Left hindlimb (tissue), 1 donor: Measurements from ENCODE around the gene TESK1.

ENCODE experiments used
- DNase-seq: peaks from one replicate; pipeline ENCODE4 v3.0.0-alpha.2; 2018

TESK1 gene

DNA sequence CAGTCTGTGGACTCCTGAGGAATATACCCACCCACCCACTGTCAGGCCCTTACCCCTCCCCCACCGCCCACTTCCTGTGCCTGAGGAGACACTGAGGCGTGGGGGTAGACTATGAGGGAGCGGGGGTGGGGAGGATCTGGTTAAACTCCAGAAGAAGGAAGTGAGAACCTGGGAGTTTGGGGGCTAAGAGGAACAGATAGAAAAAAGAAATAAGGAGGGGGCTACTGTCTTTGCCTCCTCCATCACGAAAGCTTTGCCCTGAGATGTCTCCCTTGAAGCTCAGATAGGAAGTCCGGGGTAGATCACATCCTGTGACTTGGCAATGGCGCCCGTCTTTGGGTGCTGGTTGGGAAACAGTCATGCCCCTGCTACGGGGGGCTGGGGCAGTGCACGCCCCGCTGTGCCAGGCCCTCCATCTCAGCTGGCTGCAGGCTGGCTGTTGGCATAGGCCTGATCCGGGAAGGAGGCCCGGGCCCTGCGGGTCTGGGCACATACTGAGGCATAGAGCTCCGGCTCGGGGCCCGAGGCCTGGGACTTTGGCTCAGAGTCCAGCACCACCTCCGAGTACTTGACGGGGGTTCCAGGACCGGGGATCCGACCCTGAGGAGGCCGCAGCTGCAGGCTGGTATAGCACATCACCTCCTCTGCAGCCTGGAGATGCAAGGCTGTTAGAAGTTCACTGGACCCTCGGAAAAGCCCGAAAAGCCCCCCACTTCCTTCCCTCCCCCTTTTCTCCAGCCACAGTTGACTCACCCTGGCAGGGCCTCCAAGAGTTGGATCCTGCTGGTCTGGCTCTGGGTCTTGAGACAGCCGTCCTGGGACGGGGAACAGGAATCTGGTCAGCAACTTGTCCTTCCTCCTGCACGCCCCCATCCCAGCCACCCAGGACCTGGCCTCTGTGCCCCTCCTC lies 44.6 kb downstream of the TESK1 start:
- DNase-seq: no peak

DNA sequence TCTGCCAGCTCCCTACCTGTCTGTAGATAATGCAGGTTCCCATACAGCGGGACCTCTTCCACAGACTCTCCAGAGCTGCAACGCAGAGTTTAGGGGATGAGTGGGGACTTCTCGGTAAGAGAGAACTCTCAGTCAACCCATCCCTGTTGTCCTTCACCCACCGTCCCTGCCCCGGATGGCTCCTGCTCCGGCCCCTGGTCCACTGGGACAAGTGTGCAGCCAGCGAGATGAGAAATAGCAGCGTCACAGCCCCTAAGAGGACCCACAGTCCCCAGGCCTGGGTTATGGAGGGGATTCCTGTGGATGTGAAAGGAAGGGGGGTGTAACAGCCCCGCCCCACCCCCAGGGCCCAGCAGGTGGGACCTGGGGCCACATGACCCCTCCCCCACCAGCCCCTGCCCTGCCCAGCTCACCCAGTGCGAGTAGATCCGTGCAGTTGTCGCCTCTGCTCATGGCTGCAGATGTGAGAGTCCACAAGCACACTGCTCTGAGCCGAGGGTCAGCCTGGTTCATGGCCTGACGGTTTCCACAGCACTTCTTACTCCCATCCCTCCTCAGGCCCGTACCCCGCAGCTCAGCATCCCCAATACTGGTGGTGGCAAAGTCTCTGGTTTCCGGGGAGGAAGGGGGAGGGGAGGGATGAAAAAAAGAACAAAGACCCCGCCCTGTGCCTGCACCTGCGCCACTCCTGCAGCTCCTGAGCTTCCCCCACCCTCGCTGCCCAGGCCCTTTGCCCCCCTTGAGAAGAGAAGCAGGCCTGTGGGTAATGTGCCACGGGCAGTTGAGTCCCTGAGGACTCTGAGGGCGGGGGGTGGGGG lies 45.5 kb downstream of the TESK1 start, which contains the start of gene SIT1:
Gene SIT1 (minus strand): TSS at position 591 of the 818 bp plus-strand sequence. CDS start 78 bp downstream, at position 513.
- no peak for DNase-seq

DNA sequence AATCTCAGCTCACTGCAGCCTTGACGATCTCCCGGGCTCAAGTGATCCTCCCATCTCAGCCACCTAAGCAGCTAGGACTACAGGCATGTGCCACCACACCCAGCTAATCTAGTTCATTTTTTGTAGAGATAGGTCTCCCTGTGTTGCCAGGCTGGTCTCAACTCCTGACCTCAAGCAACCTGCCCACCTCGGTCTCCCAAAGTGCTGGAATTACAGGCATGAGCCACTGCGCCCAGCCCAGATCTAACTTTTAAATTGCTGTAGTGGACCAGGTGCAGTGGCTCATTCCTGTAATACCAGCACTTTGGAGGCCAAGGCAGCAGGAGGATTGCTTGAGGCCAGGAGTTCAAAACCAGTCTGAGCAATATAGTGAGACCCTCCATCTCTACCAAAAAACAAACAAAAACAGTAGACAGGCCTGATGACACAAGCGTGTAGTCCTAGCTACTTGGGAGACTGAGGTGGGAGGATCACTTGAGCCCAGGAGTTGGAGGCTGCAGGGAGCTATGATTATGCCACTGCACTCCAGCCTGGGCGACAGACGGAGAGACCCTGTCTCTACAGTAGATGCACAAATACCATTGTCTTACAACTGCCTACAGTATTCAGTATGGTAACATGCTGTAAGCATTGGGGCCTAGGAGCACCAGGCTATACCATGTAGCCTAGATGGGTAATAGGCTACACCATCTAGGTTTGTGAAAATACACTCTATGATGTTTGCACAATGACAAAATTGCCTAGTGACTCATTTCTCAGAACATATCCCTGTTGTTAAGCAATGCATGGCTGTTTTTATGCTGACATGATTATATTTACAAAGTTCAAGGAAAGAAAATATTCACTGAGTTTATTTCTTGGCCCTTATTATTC lies 47.1 kb downstream of the TESK1 start:
- DNase-seq: no peak

DNA sequence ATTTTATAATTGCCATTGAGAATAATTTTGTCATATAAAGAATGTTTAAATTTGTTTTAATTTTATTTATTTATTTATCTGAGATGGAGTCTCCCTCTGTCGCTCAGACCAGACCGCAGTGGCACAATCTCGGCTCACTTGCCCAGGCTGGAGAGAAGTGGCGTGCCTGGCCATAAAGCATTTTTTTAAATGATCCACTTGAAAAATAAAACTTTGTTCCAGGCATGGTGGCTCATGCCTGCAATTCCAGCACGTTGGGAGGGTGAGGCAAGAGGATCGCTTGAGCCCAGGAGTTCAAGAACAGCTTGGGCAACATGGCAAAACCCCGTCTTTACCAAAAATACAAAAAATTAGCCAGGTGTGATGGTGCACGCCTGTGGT lies 47.8 kb downstream of the TESK1 start:
- DNase-seq: no peak

DNA sequence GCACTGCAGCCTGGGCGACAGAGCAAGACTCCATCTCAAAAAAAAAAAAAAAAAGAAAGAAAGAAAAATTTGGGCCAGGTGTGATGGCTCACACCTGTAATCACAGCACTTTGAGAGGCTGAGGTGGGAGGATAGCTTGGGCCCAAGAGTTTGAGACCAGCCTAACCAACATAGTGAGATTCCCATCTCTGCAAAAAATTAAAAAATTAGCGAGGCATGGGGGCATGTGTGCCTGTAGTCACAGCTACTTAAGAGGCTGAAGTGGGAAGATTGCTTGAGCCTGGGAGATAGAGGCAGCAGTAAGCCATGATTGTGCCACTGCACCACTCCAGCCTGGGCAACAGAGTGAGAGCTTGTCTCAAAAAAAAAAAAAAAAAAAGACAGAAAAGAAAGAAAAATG lies 48.5 kb downstream of the TESK1 start:
- no peak for DNase-seq

DNA sequence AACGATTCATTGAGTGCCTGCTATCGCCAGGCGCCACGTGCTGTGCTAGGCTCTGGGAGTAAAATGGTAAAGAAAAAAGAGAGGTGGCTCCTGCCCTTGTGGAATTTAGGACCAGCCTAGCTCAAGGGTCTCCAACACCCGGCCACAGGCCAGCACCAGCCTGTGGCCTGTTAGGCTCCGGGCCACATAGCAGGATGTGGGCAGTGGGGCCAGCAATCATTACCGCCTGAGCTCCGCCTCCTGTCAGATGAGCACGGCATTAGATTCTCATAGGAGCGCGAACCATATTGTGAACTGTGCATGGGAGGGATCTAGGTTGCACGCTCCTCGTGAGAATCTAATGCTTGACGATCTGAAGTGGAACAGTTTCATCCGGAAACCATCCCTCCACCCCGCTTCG lies 51.3 kb downstream of the TESK1 start:
- no peak for DNase-seq

DNA sequence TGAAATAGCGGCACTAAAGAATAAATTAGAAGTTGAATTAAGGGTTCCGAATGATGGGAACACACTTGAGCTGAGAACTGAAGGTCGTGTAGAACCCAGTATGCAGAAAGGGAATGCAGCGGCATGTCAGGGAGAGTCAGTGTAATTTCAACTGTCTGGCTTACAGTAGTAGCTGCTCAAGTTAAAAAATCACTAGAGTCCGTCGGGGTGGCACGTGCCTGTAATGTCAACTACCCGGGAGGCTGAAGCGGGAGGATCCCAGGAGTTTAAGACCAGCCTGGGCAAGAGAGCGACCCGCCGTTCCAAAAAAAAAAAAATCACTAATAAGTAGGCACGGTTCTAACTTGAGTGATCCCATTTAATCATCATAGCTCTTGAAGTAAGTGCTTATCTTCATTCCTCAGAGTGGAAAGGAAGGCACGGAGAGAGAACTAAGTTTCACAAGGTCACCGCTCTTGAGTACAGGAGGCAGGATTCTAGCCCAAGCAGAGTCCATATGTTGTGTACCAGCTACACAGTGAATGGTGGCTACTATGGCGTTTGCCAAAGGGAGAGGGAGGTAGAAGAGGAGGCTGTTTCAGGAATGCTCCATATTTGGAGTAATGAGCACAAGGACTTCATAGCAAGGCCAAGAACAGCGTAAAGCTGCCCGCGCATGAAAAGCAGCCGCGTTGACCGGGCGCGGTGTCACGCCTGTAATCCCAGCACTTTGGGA lies 51.9 kb downstream of the TESK1 start:
- DNase-seq: no peak

DNA sequence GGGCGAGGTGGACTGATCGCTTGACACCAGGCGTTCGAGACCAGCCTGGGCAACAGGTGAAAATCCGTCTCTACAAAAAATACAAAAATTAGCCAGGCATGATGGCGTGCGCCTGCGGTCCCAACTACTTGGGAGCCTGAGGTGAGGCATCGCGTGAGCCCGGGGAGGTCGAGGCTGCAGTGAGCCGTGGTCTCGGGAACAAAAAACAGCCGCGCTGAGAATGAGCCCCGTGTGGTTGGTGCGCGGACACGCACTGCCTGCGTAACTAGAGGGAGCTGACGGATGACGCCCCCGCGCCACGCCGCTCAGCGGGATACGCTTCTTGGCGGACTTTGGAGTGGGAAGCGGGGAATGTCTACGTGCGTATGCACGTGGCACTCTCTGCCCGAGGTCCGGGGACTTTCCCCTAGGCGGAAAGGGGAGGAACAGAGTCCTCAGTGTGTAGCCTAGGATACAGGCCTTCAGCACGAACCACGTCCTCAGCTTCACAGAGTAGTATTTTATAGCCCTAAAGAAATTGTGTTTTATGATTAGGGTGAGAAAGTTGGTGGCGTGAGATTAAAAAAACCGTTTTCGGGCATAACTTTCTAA lies 52.6 kb downstream of the TESK1 start, which contains the start of gene RMRP:
Gene RMRP (minus strand): TSS at position 474 of the 591 bp plus-strand sequence.
- peak; percentile 99 for DNase-seq

DNA sequence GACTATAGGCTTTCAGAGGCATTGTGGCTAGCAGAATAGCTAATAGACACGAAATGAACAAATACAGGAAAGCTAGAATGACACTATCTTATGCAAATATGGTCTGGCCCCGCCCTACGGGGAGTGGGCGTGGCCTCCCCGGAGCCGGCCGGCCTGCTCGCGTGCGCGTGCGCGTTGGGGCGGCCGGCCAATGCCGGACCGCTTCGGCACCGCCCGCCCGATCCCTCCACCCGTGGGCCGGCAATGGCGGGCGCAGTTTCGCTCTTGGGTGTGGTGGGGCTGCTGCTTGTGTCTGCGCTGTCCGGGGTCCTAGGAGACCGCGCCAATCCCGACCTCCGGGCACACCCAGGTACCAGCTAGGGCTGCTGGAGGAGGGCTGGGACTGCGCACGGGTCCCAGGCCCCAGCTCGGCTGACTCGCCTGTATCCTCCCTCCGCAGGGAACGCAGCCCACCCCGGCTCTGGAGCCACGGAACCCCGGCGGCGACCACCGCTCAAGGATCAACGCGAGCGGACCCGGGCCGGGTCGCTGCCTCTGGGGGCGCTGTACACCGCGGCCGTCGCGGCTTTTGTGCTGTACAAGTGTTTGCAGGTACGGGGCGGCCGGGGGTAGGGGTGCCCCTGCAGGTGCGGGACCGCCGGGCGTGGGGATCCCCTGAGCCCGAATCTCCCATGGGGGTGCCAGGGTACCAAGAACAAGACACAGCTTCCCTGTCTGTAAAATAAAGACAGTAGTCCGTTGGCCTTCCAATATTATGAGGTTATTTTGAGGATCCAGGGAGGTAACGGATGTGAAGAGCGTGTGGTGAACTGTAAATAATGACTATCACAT lies 53.3 kb downstream of the TESK1 start, which contains the start of gene CCDC107:
Gene CCDC107 (plus strand): TSS at position 156 of the 831 bp plus-strand sequence. CDS start 88 bp downstream, at position 244.
- peak; percentile 93 for DNase-seq

DNA sequence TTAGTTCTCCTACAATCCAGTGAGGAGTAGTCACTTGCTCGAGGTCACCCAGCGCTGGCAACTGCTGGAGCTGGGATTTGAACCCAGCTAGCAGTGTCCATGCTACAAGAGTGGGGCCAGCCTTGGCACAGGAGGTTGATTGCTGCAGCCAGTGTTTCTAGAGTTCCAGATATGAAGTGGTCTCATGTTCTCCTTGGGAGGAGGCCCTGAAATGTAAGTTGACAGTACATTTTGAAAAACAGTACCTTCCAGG lies 53.8 kb downstream of the TESK1 start:
- no peak for DNase-seq

DNA sequence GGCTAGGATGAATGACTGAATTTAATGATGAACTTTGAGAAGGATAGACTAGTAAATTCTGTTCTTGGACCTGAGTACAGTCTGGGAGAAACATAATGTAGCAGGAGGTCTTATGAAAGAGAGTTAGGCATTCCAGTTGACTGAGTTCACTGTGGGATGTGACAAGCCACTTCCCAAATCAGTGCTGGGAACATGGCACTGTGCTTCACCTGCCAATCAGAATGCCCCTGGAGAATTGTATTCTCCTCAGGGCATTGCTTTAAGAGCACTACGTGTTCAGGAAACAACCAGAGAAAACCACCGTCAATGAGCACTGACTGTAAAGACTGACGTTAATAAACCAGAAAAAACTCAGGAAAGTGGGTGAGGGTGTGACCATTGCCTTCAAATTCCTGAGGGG lies 54.3 kb downstream of the TESK1 start:
- no peak for DNase-seq
